Transverse colon (tissue), 3 donors: Measurements from ENCODE around the gene NMT2.

Experiments used
- CTCF ChIP-seq, 5 experiments: fragments of 200-600 bp in 3 of 5; fragments of 450-650 bp in 2 of 5; sonication (generic) in 3 of 5; IDR thresholded peaks; 1 replicate in 2 of 5; 2 replicates in 3 of 5; pipeline ENCODE4 v1.5.1; 2016 to 2017; ENCODE audit warnings: antibody characterized with exemption in 5 of 5, inconsistent platforms in 3 of 5, mild to moderate bottlenecking in 2 of 5, moderate library complexity in 1 of 5
- EP300 ChIP-seq: sonication (generic); formaldehyde crosslinking; IDR thresholded peaks from one replicate; pipeline ENCODE4 v1.6.1; 2017; ENCODE audit warnings: antibody characterized with exemption, low read depth
- POLR2A ChIP-seq: fragments of 450-650 bp; IDR thresholded peaks from one replicate; pipeline ENCODE4 v1.6.1; 2016; ENCODE audit warnings: antibody characterized with exemption, mild to moderate bottlenecking, moderate library complexity

GRCh38 chr10:15150563-15150962 is 17.9 kb downstream of the NMT2 start:
- TF ChIP-seq POLR2A (no peak), CTCF (IDR thresholded peaks at IDR 0.05) (no peak), EP300 (no peak)
